Limb (tissue), 2 donors: ENCODE results near the gene PLPPR1.

Experiments used
- DNase-seq, 2 donors: peaks; one replicate each; pipeline ENCODE4 v3.0.0-alpha.2; 2016; ENCODE audit errors: extremely low spot score in 2 of 2

PLPPR1 gene

DNA sequence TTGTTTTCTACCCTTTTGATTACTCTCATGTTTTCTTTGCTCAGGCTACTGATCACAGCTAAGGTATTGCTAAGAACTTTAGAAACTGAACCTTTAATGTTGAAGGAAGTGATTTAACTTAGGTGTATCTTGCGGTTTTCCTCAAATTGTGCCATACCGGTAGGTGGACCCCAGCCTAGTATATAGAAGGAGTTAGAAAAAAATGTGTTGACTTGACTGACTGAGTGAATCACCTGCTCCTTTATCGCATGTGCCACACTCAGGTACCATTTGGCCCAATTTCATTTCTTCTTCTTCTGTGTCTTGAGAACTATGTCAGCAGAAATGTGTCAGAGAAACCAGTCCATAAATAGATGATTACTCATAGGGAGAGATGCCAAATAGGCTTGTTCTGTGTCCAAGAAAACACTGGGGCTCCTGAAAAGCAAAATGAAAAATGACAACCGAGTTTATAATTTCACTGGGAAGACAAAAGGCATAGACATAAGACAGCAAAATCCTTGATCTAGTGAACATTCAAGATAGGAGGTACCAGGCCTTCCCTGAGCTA, 19.4 kb downstream of the PLPPR1 start:
- no peak for DNase-seq

DNA sequence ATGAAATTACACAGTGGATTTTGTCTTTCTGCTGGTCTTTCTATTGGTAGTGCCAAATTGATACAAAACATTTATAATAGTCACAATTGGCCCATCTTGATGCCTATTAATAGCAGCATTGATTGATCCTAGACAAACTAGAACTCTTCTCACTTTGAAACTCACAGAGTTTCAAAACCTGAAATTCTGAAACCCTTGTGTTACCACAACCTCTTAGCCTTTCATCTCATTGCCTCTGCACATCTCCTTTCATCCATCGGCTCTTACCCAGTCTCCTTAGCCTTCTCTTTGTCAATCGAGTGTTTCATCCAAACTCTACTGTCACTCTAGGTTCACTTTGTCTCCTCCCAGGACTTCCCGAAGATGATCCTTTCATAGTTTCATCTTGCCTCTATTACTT, 22.1 kb downstream of the PLPPR1 start:
- DNase-seq: no peak

DNA sequence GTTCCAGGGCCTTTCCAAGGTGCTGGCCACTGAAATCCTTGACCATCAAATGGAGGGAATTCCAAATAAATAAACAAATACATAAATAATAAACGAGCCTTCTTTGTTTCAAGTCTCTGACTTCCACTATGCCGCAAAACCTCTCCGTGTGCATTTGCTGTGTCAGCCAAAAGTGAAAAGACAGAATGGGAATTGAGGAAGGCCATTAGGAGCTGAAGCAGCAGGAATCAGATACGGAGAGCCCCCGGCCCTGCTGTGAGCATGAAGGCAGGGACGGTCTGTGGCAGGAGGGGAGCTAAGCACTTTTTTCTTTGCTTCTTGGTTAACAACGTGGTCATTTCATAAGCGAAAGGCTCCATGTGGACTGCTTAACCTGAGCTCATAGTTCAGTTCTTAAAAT, 26.1 kb downstream of the PLPPR1 start:
- no peak for DNase-seq

DNA sequence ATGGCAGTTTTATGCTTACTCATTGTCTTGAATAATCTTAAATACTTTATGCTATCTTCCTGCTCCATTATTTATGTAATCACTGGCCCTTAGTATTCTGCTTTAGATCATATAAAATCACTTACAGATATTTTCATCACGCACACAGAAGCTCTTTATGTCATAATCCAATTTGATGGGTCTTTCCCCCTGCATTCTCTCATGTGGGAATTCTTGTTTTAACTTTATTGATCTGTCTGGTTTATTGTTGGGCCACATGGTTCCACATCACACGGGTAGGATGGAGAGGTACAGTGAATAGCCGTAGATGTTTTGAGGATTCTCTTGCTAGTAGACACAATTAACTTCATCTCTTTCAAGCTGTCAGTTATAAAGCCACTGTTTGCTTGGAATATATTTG, 27.0 kb downstream of the PLPPR1 start:
- no peak for DNase-seq

DNA sequence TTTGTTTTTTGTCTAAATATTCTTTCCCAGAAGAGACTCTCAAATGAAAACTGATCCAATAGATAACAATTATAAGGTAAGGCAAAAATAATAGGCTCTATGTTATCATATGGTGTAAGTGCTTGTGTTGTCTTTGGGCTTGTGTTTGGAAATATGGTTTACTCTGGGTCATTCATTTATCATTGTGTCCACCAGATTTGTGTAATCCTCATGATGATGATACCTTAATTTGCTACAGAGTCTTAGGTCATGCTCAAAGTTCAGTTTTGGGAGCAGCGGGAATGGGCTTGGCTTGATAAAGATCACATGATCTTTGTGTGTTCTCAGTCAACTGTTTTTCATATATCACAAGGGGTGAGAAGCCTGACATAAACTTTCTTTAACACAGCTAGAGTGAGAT, 34.2 kb downstream of the PLPPR1 start:
- DNase-seq: no peak

DNA sequence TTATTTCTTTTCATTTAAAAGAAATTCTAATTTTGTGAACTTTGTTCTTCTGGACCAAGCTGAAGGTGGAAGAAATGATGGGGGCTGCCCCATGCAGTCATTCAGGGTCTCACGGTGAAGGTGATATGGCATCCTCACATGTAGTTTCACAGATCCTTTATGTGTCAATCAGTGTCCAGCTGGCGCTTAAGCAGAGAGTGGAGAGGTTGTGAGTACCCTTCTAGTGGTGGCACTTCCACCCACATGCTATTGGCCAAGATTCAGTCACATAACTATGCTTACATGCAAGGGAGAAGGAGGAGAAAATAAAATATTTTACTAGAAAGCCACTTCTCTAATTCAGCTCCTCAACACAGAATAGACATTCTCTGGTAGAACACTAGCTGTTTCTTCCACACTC, 34.7 kb downstream of the PLPPR1 start:
- DNase-seq: no peak

DNA sequence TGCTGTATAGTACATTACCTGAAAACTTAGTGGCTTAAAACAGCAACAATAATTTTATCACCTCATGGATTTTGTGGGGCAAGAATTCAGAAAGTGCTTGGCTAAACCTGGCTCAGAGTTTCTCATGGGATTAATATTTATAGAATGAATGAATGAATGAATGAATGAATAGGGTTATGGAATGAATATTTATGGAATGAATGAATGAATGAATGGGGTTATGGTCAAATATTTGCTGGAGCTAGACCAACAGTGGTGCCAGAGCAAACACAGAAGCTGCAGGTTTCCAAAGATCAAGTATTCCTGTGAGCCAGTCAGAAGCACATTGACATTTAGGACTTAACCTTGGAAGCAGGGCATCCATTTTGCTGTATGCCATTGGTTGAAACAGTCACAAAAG, 35.7 kb downstream of the PLPPR1 start:
- DNase-seq: no peak

DNA sequence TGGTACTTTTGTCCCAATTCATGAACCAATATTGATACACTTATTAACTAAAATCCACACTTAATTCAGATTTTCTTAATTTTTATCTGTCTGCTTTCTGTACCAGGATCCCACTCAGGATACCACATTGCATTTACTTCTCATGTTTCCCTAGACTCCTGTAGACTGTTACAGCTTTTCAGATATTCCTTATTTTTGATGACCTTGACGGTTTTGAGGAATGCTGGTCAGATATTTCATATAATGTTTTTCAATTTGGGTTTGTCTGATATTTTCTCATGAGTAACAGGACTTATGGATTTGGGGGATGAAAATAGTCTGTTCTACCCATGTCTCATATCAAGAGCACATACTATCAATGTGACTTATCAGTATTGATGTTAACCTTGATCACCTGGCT, 37.4 kb downstream of the PLPPR1 start:
- DNase-seq: no peak

DNA sequence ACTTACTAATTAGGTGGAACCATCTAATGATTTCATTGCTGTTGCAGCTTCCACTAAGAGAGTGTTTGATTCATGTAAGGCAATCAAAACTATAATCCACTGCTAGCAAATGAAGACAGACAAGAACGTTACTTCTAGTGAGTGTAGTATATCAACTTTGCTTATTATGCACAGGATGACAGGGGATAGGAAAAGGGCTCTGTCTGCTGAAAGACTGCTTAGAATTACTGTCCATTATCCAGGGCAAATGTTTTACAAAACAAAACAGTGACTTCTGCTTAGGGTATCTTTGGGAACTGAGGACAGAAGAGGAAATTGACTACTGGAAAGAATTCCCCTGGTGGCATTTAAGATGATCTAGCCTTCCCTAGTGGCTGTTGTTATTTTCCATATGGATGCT, 40.2 kb downstream of the PLPPR1 start:
- no peak for DNase-seq

DNA sequence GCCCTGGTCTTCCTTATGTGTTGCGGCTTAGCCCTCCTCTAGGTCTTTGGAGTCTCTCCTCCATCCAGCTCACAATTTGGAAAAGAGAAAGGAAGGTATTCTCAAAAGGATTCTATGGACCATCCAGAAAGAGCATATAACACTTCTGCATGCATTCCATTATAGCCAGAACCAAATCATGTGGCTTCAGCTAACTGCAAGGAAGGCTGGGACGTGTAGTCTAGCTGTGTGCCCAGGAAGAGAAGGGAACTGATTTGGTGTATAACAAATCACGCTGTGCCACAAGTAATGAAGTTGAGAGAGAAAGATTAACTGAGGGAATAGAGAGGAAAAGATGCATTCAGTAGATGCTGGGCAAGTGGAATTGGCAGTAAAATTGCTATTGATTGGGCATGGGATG, 43.7 kb downstream of the PLPPR1 start:
- no peak for DNase-seq

DNA sequence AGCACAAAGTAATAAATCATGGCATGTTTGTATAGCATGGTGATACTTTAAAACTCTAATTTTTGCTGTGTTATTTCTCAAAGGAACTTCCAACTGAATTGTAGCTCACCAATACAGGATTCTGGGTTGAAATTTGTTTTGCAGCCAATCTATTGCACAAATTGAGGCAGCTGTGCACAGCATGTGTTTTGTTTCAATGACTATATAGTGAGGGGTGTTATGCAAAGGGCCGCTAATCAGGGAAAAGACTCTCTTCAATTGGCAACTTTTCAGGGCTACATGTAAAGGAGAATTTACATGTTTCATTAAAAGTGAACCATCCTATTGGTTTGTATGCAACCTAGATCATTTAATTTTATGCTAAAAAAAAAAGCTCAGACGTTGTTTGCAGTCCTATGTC, 44.6 kb downstream of the PLPPR1 start:
- no peak for DNase-seq

DNA sequence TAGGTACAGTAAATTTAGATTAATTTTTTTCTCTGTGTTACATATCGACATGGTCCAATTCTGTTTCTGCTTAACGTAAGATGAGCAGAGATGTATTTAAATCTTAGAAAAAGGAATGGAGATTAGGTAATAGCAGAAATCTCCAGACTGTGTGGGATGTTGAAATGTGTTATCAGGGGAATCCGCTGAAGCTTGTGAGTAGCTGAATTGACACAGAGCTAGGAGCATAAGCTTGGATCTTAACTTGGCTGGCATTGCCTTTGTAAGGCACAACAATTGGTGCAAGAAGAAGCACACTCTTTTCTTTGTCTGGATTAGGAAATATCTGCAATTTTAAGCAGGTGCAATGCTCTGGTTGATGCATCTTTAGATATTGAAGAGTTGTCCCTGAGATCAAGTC, 53.1 kb downstream of the PLPPR1 start:
- no peak for DNase-seq

DNA sequence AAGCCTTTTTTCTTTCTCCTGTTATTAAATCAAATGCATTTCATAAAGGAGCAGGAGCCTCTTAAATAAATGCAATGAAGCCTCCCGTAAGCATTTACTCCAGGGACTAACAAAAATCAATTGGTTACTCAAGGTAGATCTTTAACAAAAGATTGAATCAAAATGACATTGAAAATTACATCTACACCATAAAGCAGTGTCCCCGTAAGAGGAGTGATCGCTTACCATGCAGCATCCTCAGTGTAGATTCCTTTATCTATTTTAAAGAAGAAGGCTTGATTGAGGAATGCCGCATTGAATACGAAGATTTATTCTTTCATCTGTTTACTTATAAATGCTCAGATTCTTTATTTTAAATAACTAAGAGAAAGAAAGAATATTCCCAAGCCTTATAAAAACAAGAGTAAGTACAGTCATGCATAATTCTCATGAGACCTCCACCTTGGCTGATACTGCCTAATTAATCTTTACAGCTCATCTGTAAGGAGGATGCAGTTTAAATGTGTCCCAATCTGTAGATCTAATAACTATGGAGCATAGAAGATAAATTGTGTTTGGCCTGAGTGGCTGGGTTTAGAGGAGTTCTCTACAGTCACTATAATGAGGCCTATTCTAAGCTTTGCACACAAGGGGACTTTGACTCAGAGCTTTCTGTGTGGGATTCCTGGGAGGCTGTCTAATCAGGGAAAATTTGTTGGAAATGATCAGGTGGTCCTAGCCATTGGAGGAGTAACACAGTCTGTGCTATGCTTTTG, 55.1 kb downstream of the PLPPR1 start:
- DNase-seq: no peak

DNA sequence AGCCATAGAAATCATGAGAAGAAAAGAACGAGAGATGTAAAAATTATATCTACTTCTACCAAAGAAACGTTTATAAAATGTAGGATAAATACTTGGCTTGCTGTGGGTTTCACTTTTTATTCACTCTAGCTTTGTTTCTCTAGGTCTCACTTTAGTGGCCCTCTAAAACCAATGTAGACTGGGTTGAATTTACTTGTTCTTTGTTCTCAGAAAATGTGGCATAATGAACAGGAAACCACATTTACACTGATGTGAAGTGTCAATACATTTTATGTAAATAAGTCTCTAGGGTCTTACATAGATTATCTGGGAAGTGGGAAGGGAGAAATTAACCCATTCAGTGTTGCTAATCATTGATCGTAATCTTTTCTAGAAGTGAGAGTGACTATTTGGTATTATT, 58.9 kb downstream of the PLPPR1 start:
- DNase-seq: no peak

DNA sequence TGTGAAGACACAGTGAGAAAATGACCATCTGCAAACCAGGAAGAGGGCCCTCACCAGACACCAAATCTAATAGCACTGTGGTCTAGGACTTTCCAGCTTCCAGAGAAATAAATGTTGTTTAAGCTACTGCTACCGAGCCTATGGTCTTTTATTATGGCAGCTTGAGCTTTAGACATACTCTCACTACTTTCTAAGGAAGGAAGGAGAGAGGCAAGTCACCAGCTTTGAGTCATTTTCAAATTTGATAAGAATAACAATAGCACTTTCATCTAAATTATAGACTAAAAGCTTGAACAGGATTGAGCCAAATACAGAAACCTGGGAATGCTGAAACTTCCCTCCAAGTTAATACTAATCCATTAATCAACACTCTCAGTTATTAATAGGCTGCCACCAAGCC, 64.4 kb downstream of the PLPPR1 start:
- DNase-seq: no peak

DNA sequence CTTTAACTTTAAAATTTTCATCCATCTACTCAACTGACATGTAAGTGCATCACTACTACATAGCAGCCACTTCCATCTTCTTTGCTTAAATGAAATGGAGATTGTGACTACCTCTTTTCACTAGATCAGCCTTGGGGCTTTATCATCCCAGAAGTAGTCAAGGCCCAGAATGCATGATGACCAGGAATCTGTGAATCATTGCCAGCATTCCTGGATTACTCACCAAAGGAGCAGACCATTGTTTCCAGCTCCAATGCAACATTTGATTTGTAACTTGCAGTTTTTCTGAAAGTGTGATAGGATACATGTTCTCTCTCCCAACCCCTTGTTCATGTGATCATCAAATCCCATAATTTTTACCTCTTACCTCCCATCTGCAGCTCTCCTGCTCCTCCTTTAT, 65.1 kb downstream of the PLPPR1 start:
- DNase-seq: no peak

DNA sequence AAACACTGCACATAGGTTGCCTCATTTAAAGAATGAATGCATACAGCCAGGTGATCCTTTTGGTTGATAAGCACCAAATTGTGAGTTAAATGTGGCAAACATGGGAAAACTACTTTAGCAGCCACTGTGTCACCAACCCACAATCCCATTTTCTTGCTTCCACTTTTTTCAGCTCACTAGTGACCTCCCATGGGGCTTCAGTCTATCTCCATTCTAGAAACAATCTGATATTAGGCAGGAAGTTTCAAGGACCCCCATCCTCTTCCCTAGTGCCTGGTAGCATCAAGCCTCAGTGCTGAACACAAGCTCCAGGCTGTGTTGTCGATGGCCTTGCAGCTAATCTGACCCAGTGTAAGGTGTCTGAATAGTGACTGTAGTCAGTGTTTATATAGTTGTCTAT, 66.2 kb downstream of the PLPPR1 start:
- DNase-seq: no peak

DNA sequence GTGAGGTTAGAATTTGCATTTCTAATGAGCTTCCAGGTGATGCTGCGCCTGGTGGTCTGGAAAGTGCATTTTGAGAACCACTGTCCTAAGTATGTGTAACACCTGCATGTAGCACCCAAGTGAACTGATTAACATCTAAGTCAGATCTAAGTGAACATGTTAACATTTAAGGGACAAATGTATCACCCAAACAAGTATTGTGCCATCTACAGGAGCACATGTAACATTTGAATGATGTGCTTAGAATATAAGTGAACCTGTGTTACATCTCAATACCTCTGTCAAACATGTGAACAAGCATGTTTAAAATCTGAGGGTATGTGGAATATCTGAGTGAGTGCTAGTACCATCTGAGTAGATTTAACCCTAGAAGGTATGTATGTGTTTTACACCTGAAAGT, 68.7 kb downstream of the PLPPR1 start:
- DNase-seq: no peak

DNA sequence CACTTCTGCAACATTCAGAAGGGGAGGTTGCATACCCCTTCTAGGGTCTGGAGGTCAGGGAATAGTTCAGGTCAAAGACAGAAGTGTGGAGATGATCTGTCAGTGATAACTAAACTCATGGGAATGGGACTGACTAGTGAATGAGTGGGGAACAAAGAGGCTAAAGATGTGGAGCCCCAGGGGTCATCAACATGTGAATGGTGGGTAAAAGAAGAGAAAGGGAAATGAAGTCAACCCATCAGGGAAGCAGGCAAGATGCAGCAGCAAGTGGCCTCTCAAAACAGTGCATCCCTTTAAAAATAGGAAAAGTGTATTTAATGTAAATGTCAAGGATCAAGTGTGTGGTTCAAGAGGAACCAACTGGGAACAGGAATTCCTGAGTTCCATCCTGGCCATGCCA, 69.9 kb downstream of the PLPPR1 start:
- no peak for DNase-seq

DNA sequence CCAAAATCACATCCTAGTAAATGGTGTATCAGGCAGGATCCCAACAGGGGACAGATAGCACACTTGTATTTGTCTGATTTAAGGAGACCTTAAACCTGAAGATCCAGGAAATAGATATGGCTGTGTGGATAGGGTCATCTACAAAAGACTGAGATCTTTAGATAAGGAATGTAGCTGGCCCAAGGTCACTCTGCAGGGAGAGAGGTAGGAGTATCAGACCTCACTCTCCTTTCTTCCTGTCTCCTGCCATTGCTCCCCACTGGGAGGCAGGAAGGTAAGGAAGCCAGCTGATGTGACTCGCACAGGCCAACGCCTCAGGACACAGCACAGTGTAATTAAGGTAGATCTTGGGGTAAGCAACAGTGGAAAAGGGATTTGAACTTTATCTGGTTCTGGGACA, 85.8 kb downstream of the PLPPR1 start:
- DNase-seq: no peak

DNA sequence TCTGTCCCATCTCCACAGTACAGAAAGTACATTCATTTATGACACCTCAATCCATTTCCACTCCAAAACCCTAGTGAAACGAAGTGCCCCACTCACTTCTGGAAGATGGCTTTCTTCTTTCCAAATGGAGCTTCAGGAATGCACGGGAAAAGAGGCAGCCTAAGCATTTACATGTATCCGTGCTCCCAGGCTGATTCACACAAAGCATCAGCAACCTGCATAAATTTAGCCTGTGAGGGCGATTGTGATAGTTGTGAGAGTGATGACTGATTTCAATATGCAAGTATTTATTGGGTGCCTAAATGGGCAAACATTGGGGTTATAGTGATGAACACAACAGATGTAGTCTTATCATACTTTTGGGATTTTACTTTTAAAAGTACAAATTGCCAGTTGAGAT, 86.6 kb downstream of the PLPPR1 start:
- no peak for DNase-seq

DNA sequence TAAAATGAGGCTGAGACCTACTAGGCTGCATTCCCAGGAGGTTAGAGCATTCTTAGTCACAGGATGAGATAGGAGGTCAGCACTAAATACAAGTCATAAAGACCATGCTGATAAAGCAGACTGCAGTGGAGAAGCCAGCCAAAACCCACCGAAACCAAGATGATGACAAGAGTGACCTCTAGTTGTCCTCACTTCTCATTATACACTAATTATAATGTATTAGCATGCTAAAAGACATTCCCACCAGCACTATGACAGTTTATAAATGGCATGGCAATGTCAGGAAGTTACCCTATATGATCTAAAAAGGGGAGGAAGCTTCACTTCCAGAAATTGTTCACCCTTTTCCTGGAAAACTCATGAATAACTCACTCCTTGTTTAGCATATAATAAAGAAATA, 88.6 kb downstream of the PLPPR1 start:
- DNase-seq: no peak

DNA sequence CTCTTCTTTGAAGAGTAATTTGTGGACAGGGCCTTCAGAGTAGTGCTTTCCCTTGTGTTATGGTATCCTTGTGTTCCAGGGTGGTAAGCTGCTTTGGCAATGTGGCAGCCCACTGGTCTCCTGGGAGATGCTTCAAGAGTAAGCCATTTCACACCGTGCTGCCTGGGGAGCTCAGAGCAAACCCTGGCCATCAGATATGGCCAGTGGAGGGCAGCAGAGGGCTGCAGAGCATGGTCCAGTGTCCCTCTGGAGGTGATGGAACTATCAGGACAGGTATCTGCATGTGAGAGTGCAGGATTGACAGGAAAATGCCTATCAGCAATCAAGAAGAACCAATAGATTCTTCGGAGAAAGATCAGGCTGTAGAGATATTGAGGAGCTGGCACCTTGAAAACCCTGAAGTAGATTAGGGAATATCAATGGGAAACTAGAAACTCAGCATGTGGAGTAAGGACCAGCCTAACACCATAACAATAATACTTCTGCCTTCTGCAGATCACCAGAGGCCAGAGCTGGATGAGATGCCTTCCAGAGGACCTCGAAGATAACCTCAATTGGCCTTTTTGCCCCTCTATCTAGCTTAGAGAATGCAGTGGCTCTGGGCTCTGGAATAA, 90.8 kb downstream of the PLPPR1 start:
- peak in 1 of 2 donors; percentile 44 for DNase-seq
